Effector memory CD4-positive, alpha-beta T cell (primary cell): ENCODE results near the gene USH2A.

Source experiments
- DNase-seq, 3 donors: peaks; one replicate each; pipeline ENCODE4 v3.0.0-alpha.2; 2020
- H3K27ac ChIP-seq: 2 replicates; pipeline ENCODE4 v1.7.0; 2013; ENCODE audit warnings: mild to moderate bottlenecking, low read length, moderate library complexity; ENCODE audit not compliant: insufficient read depth, poor library complexity, severe bottlenecking
- H3K27me3 ChIP-seq: replicated peaks from 2 replicates; pipeline ENCODE4 v1.7.0; 2013; ENCODE audit warnings: mild to moderate bottlenecking, low read length; ENCODE audit not compliant: insufficient read depth, control insufficient read depth, poor library complexity, severe bottlenecking
- H3K36me3 ChIP-seq: 2 replicates; pipeline ENCODE4 v1.7.0; 2013; ENCODE audit warnings: mild to moderate bottlenecking, low read length, moderate library complexity; ENCODE audit not compliant: control insufficient read depth, insufficient read depth
- H3K4me1 ChIP-seq: 2 replicates; pipeline ENCODE4 v1.7.0; 2013; ENCODE audit warnings: low read length, mild to moderate bottlenecking; ENCODE audit not compliant: control insufficient read depth, insufficient read depth, poor library complexity, severe bottlenecking
- H3K4me3 ChIP-seq: 2 replicates; pipeline ENCODE4 v1.7.0; 2013; ENCODE audit warnings: low read length, low read depth, mild to moderate bottlenecking; ENCODE audit not compliant: insufficient read depth, poor library complexity, severe bottlenecking
- H3K9me3 ChIP-seq: 2 replicates; pipeline ENCODE4 v1.7.0; 2013; ENCODE audit warnings: mild to moderate bottlenecking, low read length, moderate library complexity; ENCODE audit not compliant: control insufficient read depth

The USH2A gene

DNA sequence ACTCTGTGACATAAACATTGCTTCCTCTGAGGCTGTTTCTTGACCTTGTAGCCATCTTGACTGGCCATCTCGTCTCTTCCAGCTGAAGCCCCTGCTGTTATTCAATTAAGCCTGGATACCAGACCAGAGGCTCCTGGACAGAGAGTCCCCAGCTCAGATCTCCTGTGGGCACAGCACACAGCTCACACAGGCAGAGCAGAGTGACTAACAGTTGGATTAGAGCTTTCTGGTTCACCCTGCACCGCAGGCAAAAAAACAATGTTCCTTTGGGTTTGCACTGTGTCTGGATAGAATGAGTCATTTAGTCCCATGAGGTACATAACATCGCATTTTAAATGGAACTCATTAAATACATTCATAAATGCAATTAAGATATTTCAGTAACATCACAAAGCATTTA, 33.4 kb upstream of the USH2A start:
- Histone ChIP-seq H3K27me3 (no peaks in the 10 kb centered on the region), H3K27ac (no peak overlapping the region), H3K9me3 (no peaks in the 10 kb centered on the region), H3K4me1 (no peaks in the 10 kb centered on the region), H3K36me3 (no peaks in the 10 kb centered on the region), H3K4me3 (no peak overlapping the region)
- DNase-seq = no peak

DNA sequence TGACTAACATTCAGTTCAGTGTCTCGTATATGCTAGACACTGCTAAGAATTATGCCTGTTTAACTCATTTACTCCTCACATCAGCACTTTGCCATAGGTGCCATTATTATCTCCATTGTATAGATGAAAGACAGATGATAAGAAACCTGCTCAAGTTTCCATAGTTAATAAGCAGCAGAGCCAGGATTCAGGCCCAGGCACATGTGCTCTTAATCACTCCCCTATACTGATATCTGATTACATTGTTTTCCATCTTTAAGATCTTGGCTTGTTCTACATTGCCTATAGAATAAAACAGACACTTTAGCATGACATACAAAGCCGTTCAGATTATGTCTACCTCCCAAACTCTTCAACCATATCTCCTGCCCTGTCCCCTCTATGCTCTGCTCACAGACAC, 30.5 kb upstream of the USH2A start:
- no peaks in the 10 kb centered on the region for H3K4me1 ChIP-seq
- no peak for DNase-seq
- no peaks in the 10 kb centered on the region for H3K9me3 ChIP-seq
- no peaks in the 10 kb centered on the region for H3K36me3 ChIP-seq
- H3K4me3 ChIP-seq = no peak overlapping the region
- H3K27ac ChIP-seq = no peak overlapping the region
- H3K27me3 ChIP-seq = no peaks in the 10 kb centered on the region

DNA sequence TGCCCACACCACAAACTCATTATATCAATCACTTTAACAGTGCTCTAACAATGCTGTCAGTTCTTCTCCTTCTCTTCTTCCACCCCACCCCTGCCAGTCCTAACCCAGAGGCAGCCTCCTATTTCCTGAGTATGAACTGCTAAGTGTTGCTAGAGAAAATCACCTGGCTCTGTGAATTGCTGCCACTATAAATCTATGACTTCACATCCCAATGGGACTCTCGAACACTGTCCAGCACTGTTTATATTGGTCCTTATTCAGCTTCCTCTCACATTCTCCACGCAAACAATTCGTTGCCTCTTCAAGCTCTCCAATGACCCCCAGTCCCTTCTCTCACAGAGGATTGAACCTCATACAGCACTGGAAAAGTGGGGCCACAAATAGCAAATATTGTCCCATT, 27.0 kb upstream of the USH2A start:
- no peak overlapping the region for H3K4me3 ChIP-seq
- no peaks in the 10 kb centered on the region for H3K27me3 ChIP-seq
- no peaks in the 10 kb centered on the region for H3K9me3 ChIP-seq
- H3K36me3 ChIP-seq = no peaks in the 10 kb centered on the region
- no peak for DNase-seq
- H3K4me1 ChIP-seq = no peaks in the 10 kb centered on the region
- no peak overlapping the region for H3K27ac ChIP-seq

DNA sequence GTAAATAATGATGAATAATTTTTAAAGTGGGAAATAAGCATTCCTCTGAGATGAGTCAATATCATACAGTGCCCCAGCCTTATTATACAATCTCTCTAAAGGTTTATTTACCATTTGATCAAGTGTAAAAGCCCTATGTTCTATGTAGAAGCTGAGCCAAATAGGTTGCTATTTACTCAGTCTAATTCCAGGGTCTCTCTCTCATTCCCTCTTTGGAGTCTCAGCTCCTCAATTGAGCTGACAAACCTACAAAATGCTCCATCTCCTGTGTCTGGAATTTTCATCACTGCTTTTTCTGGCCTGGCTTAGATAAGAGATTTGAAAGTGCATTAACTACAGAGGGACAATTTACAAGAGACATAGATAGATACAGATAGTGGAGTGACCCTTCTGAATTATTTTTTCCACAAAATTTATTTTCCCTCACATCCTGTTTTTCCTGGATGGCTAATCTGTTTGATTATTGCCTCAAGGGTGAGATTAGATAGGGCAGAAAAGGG, 24.8 kb upstream of the USH2A start:
- no peaks in the 10 kb centered on the region for H3K9me3 ChIP-seq
- no peak for DNase-seq
- no peaks in the 10 kb centered on the region for H3K36me3 ChIP-seq
- H3K27ac ChIP-seq = no peak overlapping the region
- H3K4me1 ChIP-seq = no peaks in the 10 kb centered on the region
- H3K27me3 ChIP-seq = no peaks in the 10 kb centered on the region
- no peak overlapping the region for H3K4me3 ChIP-seq

DNA sequence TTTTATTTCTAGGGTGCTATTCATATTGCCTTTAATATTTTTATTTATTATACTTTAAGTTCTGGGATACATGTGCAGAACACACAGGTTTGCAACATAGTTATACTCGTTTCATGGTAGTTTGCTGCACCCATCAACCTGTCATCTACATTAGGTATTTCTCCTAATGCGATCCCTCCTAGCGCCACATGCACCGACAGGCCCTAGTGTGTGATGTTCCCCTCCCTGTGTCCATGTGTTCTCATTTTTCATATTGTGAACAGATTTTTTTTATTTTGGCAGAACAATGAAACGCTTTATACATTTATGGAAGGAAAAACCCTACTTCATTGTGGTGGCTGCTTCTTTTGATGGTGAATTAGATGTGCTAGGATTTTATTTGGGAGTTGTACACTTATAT, 14.4 kb upstream of the USH2A start:
- DNase-seq = no peak
- Histone ChIP-seq H3K4me3 (no peak overlapping the region), H3K36me3 (no peaks in the 10 kb centered on the region)

DNA sequence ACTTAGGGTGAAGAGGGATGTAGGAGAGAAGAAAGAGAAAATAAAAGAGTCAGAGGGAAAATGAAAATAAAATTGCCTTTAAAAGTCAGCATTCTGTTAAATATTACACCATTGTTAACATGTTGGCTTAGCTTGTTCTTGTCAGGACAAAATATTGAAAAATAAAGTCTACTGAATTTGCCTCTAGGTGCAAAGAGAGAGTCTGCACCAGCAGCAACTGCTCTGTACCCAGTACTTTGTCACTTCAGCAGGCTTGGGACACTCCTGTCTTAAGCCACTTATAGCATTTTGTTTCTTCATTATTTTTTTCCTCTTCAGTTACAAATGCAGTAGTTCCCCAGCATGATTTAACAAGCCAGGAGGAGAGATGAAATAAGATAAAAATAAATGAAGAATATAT, 11.0 kb upstream of the USH2A start:
- no peak for DNase-seq
- H3K27me3 ChIP-seq = no peaks in the 10 kb centered on the region
- no peaks in the 10 kb centered on the region for H3K36me3 ChIP-seq
- H3K9me3 ChIP-seq = no peaks in the 10 kb centered on the region
- H3K4me3 ChIP-seq = no peak overlapping the region
- no peak overlapping the region for H3K27ac ChIP-seq
- H3K4me1 ChIP-seq = no peaks in the 10 kb centered on the region

More for the DNA sequence above, 14.4 kb upstream of the USH2A start:
- H3K27ac ChIP-seq = no peak overlapping the region
- no peaks in the 10 kb centered on the region for H3K27me3 ChIP-seq
- no peaks in the 10 kb centered on the region for H3K9me3 ChIP-seq
- H3K4me1 ChIP-seq = no peaks in the 10 kb centered on the region

DNA sequence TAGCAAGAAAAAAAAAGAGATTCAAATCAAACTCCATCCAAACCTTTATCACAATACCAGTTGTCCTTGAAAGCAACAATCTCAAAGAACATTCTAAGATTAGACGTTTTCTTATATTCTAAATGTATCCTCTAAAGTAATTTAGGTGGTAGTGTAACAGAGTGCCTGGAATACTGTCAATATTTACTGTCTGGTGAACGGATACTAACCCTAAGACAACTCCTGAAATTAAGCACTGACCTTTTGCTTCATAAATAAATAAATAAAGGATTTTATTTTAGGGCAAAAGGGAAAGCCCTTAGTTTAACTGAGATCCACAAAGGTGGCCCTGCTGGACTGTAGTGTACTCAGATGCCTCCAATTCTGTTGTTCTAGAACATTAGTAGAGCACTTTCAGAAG, 9.9 kb upstream of the USH2A start:
- H3K27ac ChIP-seq = no peak overlapping the region
- no peak for DNase-seq
- no peak overlapping the region for H3K4me3 ChIP-seq
- no peaks in the 10 kb centered on the region for H3K36me3 ChIP-seq
- no peaks in the 10 kb centered on the region for H3K27me3 ChIP-seq
- no peaks in the 10 kb centered on the region for H3K4me1 ChIP-seq
- H3K9me3 ChIP-seq = no peaks in the 10 kb centered on the region

DNA sequence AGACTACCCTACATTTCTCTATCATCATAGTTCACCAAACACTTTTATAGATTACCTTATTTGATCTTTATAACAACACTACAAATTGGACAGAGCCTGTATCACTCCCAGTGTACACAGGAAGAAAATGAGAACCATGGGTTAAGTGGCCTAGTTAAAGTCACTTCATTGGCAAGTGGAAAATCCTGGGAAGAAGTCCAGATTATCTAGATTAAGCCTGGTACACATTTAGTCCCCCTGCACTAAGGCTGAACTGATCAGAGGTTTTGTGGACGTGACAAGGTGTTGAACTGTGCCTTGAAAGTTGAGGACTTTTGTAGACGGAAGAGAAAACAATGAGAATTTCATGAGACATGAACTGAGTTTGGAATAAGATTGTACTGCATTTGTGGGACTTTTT, 7.5 kb upstream of the USH2A start:
- Histone ChIP-seq H3K27me3 (no peaks in the 10 kb centered on the region), H3K9me3 (no peaks in the 10 kb centered on the region), H3K4me1 (no peaks in the 10 kb centered on the region), H3K36me3 (no peaks in the 10 kb centered on the region), H3K27ac (no peak overlapping the region), H3K4me3 (no peak overlapping the region)
- DNase-seq = no peak

DNA sequence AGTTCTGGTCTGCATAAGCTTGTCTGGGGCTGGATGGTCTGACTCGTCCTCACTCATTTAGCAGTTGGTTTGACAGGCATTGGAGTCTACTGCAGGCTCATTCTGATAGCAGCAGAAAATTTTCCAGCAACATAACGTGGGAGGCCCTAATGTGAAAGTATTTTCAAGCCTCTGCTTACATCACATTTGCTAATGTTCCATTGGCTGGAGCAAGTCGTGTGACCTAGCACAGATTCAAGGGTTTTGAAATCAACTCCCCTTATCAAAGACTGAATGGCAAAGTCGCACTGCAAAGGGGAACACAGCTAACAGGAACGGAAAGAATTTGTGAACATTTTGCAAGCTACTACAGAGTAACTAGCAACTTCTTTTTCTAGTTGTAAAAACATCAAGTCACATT, 2.3 kb upstream of the USH2A start:
- Histone ChIP-seq H3K27ac (no peak overlapping the region), H3K36me3 (no peaks in the 10 kb centered on the region), H3K4me1 (no peaks in the 10 kb centered on the region), H3K9me3 (no peaks in the 10 kb centered on the region), H3K27me3 (no peaks in the 10 kb centered on the region), H3K4me3 (no peak overlapping the region)
- no peak for DNase-seq

DNA sequence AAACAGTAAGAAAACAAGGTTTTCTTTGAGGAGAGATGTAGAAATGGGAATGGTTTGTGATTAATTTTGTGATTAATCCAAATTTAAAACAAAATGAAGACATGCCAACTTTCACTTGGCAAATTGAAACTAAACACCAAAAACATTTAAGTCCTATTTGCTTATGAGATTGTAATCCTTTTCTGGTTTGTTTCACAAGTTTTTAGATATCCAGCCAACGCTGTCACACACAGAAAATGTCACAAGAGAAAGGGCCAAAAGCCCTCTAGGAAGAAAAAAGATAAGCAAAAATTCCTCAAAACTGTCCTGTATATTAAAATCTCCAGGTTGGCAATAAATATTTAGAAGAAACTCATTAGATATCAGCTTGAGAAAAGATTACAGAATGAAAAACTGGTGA, 2.5 kb downstream of the USH2A start:
- Histone ChIP-seq H3K36me3 (no peaks in the 10 kb centered on the region), H3K4me1 (no peaks in the 10 kb centered on the region), H3K27me3 (no peaks in the 10 kb centered on the region), H3K4me3 (no peak overlapping the region), H3K27ac (no peak overlapping the region), H3K9me3 (no peaks in the 10 kb centered on the region)
- no peak for DNase-seq

DNA sequence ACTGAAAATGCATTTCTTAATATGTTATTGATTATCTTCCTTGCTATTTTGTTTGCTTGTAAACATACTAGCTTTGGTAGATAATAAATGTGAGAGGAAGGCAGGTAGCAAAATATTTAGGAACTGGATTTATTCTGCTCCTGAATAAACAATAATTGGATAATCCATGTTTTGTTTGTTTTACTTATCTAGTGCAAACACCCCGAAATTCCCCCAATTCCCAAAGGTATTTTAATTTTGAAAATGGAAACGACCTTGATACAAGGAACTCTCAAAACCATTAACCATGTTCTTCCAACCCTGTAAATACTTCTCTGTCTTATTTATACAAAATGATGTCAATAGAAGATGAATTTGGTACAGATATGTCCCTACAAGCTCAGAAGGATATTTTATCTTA, 3.0 kb downstream of the USH2A start:
- Histone ChIP-seq H3K36me3 (no peaks in the 10 kb centered on the region), H3K4me1 (no peaks in the 10 kb centered on the region), H3K27ac (no peak overlapping the region), H3K4me3 (no peak overlapping the region), H3K27me3 (no peaks in the 10 kb centered on the region), H3K9me3 (no peaks in the 10 kb centered on the region)
- no peak for DNase-seq
